OCI-LY3 (cell line): ENCODE measurements around the gene PLA2G4E.

ENCODE experiments used
- H2AFZ ChIP-seq: fragments of 200-600, 300-600 bp; shearing (Covaris generic); 2 replicates; pipeline ENCODE4 v1.6.0; 2014; ENCODE audit warnings: antibody characterized with exemption, low read depth, low read length
- H3K27ac ChIP-seq: fragments of 200-600, 300-600 bp; sonication (generic); 2 replicates; pipeline ENCODE4 v1.5.1; 2014; ENCODE audit warnings: mild to moderate bottlenecking, low read length, moderate library complexity, mixed read lengths
- H3K27me3 ChIP-seq: fragments of 200-600, 300-600 bp; sonication (generic); 2 replicates; pipeline ENCODE4 v1.6.1; 2014; ENCODE audit warnings: low read depth, low read length, mixed read lengths
- H3K36me3 ChIP-seq: fragments of 200-600, 300-600 bp; sonication (generic); replicated peaks from 2 replicates; pipeline ENCODE3; 2014; ENCODE audit warnings: low read depth, low read length, mixed read lengths
- H3K4me1 ChIP-seq: fragments of 300-600, 200-600 bp; sonication (generic); 2 replicates; pipeline ENCODE4 v1.6.1; 2014; ENCODE audit warnings: low read length, mixed read lengths
- H3K4me2 ChIP-seq: fragments of 200-600, 300-600 bp; sonication (generic); 2 replicates; pipeline ENCODE4 v1.6.1; 2014; ENCODE audit warnings: low read length, mixed read lengths
- H3K4me3 ChIP-seq: fragments of 300-600, 200-600 bp; sonication (generic); 2 replicates; pipeline ENCODE4 v1.5.1; 2014; ENCODE audit warnings: antibody characterized with exemption, mild to moderate bottlenecking, low read length, moderate library complexity
- H3K79me2 ChIP-seq: fragments of 300-600, 200-600 bp; shearing (Covaris generic); 2 replicates; pipeline ENCODE4 v1.6.1; 2014; ENCODE audit warnings: mild to moderate bottlenecking, low read length, mixed read lengths
- H3K9ac ChIP-seq: fragments of 300-600, 200-600 bp; shearing (Covaris generic); 2 replicates; pipeline ENCODE4 v1.6.0; 2014; ENCODE audit warnings: mild to moderate bottlenecking, low read length, moderate library complexity
- H3K9me3 ChIP-seq: fragments of 200-600, 300-600 bp; shearing (Covaris generic); 2 replicates; pipeline ENCODE4 v1.6.1; 2014; ENCODE audit warnings: low read length, mixed read lengths; ENCODE audit not compliant: insufficient read depth
- H4K20me1 ChIP-seq: fragments of 200-600, 300-600 bp; sonication (generic); 2 replicates; pipeline ENCODE4 v1.6.1; 2016; ENCODE audit warnings: low read length, mixed read lengths; ENCODE audit not compliant: insufficient read depth
- EZH2phosphoT487 ChIP-seq: fragments of 200-600 bp; shearing (Covaris generic); IDR thresholded peaks from 2 replicates; pipeline ENCODE4 v1.6.1; 2018; ENCODE audit warnings: antibody characterized with exemption, mixed run types, low read depth
- TF ChIP-seq, protein P1 (sequence below): fragments of 200-600, 300-600 bp; sonication (generic); IDR thresholded peaks from 2 replicates; pipeline ENCODE4 v1.5.1; 2014; ENCODE audit warnings: antibody characterized with exemption, low read length, low read depth

Gene PLA2G4E

DNA sequence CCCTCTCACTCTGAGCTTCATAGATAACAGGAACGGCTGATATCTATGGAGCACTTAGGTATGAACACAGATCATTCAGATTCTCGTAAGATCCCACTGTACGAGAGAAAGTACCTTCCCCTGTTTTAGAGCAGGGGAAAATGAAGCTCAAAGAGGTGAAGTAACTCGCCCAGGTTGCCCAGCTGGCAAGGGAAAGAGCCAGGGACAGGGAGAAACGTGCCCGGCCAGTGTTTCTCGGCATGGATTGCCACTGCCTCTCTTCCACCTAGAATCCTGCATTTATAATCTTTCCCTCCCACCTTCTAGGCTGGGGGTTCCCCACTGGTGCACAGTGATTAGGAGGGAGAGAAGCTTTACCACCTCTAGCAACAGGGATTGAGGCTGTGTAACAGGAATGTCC is 87.5 kb downstream of the PLA2G4E start:
- no peak overlapping the region for H2AFZ ChIP-seq
- TF ChIP-seq EZH2phosphoT487 = no peak
- H3K4me3 ChIP-seq = no peak overlapping the region
- H3K79me2 ChIP-seq = no peaks in the 10 kb centered on the region
- peaks cover 41% of the 10 kb centered on the region for H3K4me1 ChIP-seq
- no peak overlapping the region for H3K27ac ChIP-seq
- H3K4me2 ChIP-seq = no peak overlapping the region
- H3K36me3 ChIP-seq = peaks cover 15% of the 10 kb centered on the region
- peaks cover 29% of the 10 kb centered on the region for H4K20me1 ChIP-seq
- H3K27me3 ChIP-seq = no peaks in the 10 kb centered on the region
- H3K9ac ChIP-seq = no peak overlapping the region
- H3K9me3 ChIP-seq = no peaks in the 10 kb centered on the region

DNA sequence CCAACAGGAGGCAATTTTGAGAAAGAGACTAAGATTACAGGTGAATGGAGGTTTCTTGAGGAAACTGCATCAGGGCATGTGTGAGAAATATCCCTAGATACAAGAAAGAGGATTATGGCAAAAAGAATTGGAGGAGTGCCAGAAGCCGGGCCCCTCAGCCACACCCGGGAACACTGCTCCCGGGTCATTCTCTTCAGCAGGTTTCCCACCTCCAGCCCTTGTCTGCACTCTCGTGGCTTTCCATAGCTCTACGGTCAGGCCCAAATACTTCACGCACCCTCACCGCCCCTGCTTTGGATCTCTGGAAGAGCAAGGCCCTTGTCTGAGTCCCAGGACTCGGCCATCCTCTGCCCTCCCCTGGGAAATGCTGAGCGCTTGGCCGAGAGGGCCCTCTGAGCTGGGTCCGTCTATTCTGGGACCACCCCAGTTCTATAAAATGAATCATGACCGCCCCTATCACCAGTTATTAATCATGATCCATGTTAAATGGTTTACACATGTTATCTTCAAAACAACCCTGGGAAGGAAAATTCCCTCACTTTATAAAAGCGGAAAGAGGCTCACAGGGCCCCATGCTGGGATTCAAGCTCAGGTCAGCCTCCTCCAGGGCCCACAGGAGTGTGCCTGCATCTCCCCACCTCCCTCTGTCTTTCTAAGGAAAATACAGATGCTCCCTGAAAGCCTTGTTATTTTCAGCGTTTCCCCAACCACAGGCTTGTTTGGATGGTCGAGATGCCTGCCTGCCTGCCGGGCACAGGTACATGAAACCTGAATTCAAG is 88.1 kb downstream of the PLA2G4E start:
- H3K27ac ChIP-seq = no peak overlapping the region
- H3K4me2 ChIP-seq = no peak overlapping the region
- no peak overlapping the region for H2AFZ ChIP-seq
- peaks cover 47% of the 10 kb centered on the region for H3K4me1 ChIP-seq
- TF ChIP-seq EZH2phosphoT487 = no peak
- TF ChIP-seq, protein P1, sequence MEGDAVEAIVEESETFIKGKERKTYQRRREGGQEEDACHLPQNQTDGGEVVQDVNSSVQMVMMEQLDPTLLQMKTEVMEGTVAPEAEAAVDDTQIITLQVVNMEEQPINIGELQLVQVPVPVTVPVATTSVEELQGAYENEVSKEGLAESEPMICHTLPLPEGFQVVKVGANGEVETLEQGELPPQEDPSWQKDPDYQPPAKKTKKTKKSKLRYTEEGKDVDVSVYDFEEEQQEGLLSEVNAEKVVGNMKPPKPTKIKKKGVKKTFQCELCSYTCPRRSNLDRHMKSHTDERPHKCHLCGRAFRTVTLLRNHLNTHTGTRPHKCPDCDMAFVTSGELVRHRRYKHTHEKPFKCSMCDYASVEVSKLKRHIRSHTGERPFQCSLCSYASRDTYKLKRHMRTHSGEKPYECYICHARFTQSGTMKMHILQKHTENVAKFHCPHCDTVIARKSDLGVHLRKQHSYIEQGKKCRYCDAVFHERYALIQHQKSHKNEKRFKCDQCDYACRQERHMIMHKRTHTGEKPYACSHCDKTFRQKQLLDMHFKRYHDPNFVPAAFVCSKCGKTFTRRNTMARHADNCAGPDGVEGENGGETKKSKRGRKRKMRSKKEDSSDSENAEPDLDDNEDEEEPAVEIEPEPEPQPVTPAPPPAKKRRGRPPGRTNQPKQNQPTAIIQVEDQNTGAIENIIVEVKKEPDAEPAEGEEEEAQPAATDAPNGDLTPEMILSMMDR = no peak
- H3K79me2 ChIP-seq = no peaks in the 10 kb centered on the region
- no peaks in the 10 kb centered on the region for H3K27me3 ChIP-seq
- no peak overlapping the region for H3K4me3 ChIP-seq
- no peak overlapping the region for H3K9ac ChIP-seq
- H3K36me3 ChIP-seq = peaks cover 12% of the 10 kb centered on the region
- H3K9me3 ChIP-seq = no peaks in the 10 kb centered on the region
- H4K20me1 ChIP-seq = peaks cover 35% of the 10 kb centered on the region

DNA sequence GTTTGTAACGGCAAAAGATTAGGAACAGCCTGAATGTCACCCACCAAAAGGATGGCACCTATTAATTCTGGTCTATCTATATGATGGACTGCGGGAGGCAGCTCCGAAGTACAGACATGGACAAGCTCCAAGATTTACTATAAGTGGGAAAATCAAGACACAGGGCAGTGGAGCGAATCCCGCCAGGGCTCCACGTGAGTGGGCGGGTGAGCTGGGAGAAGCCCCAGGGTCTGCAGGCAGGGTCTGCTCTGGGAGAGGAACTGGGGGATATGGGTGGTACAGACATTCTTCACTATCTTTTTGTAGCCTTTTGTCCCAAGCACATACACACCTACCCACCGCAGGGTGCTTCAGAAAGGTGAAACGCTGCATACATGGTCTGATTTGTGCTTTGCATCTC is 88.7 kb downstream of the PLA2G4E start:
- Histone ChIP-seq H3K4me2 (no peak overlapping the region), H3K4me3 (no peak overlapping the region), H3K4me1 (peaks cover 53% of the 10 kb centered on the region), H3K79me2 (no peaks in the 10 kb centered on the region), H3K9ac (no peak overlapping the region), H3K36me3 (peaks cover 12% of the 10 kb centered on the region), H2AFZ (no peak overlapping the region), H4K20me1 (peaks cover 40% of the 10 kb centered on the region), H3K9me3 (no peaks in the 10 kb centered on the region), H3K27ac (no peak overlapping the region), H3K27me3 (no peaks in the 10 kb centered on the region)
- TF ChIP-seq, protein P1 = no peak
- TF ChIP-seq EZH2phosphoT487 = no peak
